HG03064 (cell line): ENCODE data around the gene FDXR.
A peak's percentile ranks its signal among the peaks of the same experiment; 100 is the strongest.
"Not testable (repeated sequence)": the region's sequence is repeated elsewhere in the genome, so short reads cannot be mapped to it uniquely, and the experiment has no call there.

Source experiments
- ATAC-seq: cut with Tn5 transposase; IDR thresholded peaks from one replicate; pipeline ENCODE4 v1.9.1; 2021; ENCODE audit warnings: low read depth; ENCODE audit not compliant: unreplicated experiment

Gene FDXR

GRCh38 chr17:74872313-74873036, at the start of gene FDXR:
TSS of gene FDXR (minus strand) at chr17:74872994. CDS start at chr17:74872944, 50 bp downstream.
- ATAC-seq = peak; percentile 17

DNA sequence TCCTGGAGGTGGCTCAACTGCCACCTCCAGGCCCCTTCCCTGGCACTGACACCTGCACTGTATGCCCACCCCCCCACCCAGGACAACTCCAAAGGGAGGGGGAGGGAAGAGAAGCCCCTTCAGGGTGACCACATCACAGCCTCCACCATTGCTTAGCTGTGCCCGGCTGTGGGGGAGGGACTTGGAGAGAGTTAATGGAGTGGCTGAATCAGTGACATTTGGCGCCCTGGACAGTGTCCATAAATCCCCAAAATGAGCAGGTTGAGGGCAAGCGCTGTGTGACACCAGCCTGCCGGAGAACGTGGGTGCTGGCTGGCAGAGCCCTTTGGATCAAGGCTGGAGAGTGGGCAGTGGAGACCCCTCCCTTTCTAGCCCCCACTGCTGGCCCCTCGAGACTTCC, 49.4 kb upstream of the FDXR start:
- ATAC-seq = no peak

- ATAC-seq = no peak
Observed at GRCh38 chr17:74921769-74922168, 49.0 kb upstream of the FDXR start.

GRCh38 chr17:74921026-74921681, 48.4 kb upstream of the FDXR start:
- no peak for ATAC-seq

GRCh38 chr17:74920642-74921025, 47.8 kb upstream of the FDXR start:
- no peak for ATAC-seq

DNA sequence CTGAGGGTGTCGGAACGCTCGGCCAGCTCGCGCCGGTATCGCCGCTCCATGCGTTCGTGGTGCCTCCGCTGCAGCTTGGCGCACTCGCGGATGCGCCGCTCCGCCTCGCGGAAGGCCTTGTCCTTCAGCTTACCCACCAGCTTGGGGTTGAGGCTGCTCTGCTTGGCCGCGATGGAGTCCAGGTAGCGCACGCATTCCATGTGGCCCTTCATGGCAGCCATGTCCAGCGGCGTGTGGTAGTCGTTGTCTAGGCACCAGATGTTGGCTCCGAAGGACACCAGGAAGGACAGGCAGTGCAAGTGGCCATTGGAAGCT, 47.5 kb upstream of the FDXR start:
- ATAC-seq = no peak

- no peak for ATAC-seq
Observed at GRCh38 chr17:74919440-74920305, 46.9 kb upstream of the FDXR start.

- ATAC-seq = no peak
Observed at GRCh38 chr17:74918906-74919305, 46.1 kb upstream of the FDXR start.

DNA sequence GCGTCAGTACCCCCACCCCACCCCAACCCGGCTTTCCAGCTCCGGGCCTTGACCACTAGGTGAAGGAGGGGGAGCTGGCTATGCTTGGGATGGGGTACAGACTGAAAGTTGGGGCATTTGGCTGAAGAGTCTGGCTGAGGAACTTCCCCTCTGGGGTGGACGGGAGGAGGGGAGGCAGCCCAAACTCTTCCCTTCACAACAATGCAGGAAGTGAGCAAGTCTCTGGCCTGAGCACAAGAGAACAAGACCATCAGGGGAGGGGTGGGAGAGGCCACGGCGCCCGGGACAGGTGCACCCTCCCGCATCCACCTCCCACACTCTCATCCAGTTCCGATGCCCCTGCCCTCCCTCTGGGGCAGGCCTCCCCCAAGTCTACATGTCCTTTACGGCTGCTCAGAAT, 44.6 kb upstream of the FDXR start:
- no peak for ATAC-seq

DNA sequence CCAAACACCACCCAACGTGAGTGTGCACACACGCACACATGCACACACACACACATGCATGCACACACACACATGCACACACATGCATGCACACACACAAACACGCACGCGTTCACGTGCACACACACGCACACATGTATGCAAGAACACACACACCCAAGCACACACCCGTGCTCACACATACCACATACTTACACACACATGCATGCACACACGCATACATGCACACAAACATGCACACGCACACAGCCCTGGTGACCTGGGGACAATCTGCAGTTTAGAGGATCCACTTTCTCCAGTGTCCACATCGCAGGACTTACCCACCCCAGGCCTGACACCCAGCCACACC, 44.0 kb upstream of the FDXR start:
- no peak for ATAC-seq

- no peak for ATAC-seq
Observed at GRCh38 chr17:74916136-74916850, 43.5 kb upstream of the FDXR start.

DNA sequence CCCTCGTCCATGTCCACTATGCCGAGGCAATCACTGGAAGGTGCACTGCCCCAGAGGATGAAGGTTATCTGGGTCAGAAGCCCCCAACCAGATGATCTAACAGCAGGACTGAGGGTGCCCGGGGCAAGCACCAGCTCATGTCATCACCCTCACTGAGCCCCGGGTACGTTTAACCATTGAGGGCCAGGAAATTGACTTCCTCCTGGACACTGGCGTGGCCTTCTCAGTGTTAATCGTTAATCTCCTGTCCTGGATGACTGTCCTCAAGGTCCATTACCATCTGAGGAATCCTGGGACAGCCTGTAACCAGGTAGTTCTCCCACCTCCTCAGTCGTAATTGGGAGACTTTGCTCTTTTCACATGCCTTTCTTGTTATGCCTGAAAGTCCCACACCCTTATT, 38.6 kb upstream of the FDXR start:
- ATAC-seq = not testable (repeated sequence)

- ATAC-seq = not testable (repeated sequence)
Observed at GRCh38 chr17:74909097-74909496, 36.3 kb upstream of the FDXR start.

DNA sequence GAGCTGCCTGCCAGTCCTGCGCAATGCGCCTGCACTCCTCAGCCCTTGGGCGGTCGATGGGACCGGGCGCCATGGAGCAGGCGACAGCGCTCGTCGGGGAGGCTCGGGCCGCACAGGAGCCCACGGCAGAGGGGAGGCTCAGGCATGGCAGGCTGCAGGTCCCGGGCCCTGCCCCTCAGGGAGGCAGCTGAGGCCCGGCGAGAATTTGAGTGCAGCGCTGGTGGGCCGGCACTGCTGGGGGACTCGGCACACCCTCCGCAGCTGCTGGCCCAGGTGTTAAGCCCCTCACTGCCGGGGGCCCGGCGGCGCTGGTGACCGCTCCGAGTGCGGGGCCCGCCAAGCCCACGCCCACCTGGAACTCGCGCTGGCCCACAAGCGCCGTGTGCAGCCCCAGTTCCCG, 34.2 kb upstream of the FDXR start:
- no peak for ATAC-seq

DNA sequence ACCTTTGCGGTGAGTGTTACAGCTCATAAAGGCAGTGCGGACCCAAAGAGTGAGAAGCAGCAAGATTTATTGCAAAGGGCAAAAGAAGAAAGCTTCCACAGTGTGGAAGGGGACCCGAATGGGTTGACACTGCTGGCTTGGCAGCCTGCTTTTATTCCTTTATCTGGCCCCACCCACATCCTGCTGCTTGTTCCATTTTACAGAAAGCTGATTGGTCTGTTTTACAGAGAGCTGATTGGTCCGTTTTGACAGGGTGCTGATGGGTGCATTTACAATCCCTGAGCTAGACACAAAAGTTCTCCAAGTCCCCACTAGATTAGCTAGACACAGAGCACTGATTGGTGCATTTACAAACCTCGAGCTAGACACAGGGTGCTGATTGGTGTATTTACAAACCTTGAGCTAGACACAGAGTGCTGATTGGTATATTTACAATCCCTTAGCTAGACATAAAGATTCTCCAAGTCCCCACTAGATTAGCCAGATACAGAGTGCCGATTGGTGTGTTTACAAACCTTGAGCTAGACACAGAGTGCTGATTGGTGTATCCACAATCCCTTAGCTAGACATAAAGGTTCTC, 33.5 kb upstream of the FDXR start:
- not testable (repeated sequence) for ATAC-seq

GRCh38 chr17:74904687-74905409, 32.1 kb upstream of the FDXR start:
- no peak for ATAC-seq

DNA sequence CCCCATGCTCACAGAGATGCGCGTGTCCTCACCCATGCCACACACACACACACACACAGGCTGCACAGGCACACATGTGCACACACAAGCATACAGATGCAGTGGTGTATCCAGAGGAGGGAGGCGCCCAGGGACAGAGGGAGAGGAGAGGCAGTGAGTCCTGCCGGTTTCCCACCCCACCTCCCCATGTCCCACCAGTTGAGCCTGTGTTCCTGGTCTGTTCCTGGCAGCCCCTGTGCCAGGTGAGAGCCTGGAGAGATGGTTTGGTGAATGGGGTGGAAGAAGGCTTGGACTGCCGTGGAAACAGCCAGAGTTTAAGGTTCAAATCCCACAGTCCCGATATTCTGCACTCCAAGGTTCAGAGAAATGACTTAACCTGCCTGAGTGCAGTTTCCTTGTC, 30.9 kb upstream of the FDXR start:
- no peak for ATAC-seq

DNA sequence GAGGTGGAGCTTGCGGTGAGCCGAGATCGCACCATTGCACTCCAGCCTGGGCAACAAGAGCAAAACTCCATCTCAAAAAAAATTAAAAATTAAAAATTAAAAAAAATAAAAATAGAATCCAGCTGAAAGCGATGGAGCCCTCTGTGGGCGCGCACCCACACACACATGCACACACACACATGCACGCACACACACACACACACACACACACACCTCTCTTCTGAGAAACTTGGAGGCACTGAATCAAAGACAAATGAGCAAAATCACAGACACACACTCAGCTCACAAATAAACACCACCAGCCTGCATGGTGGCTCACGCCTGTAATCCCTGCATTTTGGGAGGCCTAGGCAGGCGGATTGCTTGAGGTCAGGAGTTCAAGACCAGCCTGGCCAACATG, 30.2 kb upstream of the FDXR start:
- ATAC-seq = no peak

GRCh38 chr17:74901353-74902135, 28.8 kb upstream of the FDXR start:
- no peak for ATAC-seq
